HG03103 (cell line): ENCODE measurements around the gene ZNF418.

Source experiments
- ATAC-seq: cut with Tn5 transposase; IDR thresholded peaks from one replicate; pipeline ENCODE4 v1.9.1; 2021; ENCODE audit warnings: low read depth; ENCODE audit not compliant: unreplicated experiment

ZNF418 gene

DNA sequence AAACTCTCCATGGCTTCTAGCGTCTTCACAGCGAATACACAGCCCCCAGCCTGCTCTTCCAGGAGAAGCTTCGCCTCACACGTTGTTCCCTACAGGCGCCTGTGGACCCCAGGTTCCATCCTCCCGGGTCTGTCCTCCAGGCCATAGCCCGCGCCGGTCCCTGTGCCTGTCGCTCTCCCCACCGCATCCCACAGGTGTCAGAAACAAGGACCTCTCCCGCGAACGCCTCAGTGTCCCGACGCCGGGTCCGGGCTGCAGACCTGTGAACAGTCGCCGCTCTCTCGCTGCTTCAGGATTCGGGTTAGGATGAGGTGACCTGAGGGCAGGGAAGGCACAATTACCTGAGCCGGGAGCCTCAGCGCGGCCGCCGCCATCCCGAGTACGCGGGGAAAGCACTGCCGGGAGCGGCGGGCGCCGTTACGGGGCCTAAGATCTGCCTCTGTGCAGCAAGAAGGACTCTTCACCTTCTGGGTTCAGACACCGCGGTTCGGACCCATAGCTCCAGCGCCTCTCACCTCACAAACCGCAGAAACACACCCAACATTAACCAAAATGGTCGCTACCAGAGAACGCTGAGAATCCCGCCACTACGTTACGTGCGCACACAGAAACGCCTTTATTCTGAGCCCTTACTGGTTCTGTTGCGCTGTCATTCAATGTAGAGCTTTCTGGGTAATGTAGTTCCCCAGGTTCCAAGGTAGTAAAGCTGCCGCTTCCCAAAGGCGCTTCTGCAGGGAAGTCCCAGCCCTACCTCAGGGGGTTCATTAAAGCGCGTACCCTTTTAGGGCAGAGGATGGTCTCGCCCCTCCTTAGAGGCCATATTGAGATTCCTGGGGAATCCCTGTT is at the start of gene ZNF418:
Gene ZNF418, minus strand, starts transcription at position 583 of the 846 bp plus-strand sequence. CDS start 1,580 bp downstream, outside the sequence.
- ATAC-seq: no peak

DNA sequence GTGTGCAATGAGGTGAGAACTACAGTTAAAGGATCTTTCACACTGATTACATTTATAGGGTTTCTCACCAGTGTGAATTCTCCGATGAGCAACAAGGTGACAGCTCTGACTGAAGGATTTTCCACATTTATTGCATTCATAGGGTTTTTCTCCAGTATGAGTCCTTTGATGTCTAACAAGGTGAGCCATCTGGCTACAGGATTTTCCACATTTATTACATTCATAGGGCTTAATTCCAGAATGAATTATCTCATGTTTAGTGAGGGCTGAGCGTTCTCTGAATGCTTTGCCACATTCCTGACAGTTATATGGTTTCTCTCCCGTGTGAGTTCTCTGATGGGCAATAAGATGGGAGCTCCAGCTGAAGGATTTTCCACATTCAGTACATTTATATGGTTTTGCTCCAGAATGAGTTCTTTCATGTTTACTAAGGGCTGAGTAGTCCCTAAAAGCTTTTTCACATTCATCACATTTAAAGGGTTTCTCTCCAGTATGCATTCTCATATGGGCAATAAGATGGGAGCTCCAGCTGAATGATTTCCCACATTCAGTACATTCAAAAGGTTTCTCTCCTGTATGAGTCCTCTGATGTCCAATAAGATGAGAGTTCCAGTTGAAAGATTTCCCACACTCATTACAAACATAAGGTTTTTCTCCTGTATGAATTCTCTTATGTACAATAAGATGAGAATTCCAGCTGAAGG is 43.5 kb upstream of the ZNF418 start:
- no peak for ATAC-seq

DNA sequence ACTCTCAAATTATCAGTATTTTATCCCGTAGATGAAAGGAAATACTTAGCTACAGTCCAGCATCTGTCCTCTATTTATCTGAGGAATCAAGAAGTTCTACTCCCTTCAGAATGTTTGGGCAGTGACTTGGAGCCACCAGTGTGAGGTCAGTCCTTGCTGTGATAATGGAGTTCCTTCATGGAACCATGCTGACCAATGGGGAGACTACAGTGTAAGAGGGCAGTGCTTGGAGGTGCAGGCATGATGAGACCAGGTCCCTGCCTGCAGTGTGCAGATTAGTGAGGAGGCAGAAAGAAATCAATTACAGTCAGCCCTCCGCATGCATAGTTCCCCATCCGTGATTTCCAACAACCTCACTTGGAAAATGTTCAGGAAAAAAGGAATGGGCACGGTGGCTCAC is 39.2 kb upstream of the ZNF418 start, which contains the start of gene C19orf18:
Gene C19orf18, minus strand, starts transcription at position 101 of the 400 bp plus-strand sequence. CDS start 102 bp downstream, outside the sequence.
- no peak for ATAC-seq

DNA sequence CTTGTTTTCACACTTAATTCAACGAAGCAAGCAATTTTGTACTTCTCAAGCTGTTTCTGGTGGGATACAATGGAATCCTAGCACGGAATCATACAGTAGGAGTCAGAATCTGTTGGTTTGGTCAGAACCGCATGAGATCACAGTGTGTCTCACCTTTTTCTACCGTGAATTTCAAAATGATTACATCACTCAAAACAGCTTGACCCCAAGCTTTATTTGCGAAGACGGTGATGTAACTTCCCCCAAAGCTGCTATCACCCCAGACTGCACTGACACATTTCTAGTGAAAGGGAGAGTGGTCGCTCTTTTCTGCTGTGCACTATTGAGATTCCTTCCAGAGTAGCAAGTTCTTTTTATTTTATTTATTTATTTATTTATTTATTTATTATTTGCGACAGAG is 29.6 kb upstream of the ZNF418 start:
- no peak for ATAC-seq

DNA sequence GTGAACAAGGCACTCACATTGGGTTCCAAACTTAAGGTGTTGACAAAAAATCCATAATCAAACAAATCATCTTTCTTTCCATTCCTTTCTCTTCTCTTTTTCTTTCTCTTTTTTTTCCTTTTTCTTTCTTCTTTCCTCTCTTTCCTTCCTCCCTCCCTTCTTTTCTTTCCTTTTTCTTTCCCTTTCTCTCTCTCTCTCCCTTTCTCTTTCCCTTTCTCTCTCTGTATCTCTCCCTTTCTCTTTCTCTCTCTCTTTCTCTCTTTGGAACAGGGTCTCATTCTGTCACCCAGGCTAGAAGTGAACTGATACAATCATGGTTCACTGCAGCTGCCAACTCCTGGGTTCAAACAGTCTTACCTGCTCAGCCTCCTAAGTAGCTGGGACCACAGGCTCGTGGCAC is 26.6 kb upstream of the ZNF418 start:
- ATAC-seq: no peak

DNA sequence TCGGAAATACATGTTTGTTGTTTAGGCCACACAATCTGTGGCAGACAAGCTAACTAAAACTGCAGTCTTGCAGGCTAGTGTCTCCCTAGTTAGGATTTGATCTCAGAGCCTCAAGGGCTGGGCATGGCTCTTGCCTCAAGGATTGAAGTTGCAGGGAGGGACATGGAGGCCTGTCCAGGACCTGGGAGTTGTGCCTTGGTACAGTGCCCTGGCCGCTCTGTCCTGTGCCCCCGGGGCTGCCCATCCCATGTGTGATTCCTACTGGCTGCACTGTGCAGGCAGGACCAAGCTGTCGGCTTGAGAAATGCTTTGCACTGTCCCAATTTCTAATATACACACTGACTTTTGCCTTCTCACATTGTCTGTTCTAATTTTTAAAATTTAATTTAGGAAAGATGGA is 19.8 kb upstream of the ZNF418 start:
- ATAC-seq: no peak

DNA sequence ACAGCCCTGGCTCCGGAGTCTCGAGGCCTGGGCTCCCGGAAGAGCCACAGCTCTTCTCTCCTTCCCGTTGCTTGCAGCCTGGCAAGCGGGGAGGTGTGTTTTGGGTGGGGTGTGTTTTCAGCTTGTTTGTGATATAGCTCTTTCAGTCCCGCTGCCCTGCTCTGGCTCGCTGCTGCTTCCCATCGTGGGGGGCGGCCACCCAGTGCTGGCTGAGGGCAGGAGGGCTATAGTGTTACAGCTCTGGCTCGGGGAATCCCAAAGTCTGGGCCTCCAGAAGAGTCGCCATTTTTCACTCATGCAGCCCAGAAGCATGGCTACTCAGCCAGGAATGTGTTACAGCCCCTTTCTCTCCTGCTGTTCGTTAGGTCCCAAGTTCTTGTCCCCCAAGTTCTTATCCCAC is 14.5 kb upstream of the ZNF418 start:
- no peak for ATAC-seq

DNA sequence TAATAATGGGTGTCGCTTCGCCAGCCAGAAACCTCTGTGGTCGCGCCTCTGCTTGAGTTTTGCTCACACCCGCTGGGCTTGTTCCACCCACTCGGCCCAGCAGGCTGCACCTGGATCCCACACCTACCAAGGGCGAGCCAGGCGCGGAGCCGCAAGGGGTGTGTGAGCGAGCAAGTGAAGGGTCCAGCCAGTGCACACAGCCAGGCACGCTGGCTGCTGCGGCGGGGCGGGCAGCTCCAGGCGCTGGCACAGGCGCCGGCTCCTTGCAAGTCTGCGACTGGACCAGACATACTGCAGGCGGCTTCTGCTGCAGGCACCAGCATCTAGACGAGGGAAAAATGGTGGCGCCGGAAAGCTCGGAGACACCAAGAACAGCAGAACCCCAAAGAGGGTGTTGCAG is 14.1 kb upstream of the ZNF418 start:
- no peak for ATAC-seq

DNA sequence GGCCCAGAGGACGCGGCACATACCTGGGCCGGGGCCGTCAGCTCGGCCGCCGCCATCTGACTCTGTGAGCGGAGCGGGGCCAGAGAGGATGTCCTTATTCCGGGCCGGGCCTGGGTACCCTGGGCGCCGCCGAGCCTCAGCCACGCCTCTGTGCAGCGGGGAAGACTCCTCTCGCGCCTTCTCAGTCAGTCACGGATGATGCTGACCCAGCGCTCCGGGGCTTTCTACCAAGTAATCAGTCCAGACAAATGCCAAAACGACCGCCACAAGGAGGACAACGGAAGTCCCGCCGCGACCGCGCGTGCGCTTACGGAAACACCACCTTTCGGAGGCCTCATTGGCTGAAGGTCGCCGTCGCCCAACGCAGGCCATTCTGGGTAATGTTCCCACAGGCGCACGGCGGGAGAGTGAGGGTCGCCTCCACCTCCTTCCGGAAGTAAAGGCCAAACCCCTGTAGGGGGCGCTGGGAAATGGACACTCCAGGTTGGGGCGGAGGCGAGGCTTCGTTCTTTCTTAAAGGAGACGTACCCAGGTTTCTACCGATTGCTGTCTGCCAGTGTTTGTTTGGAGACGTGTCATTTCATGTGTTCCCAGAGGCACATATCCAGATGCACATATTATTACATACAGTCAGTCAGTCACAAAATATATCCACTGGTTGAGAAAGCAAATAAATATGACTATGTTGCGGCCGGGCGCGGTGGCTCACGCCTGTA is 12.4 kb upstream of the ZNF418 start, which contains the start of gene ZNF256:
Gene ZNF256, minus strand, starts transcription at position 288 of the 716 bp plus-strand sequence. Its CDS starts 232 bp downstream, at position 56.
- ATAC-seq: peak; percentile 95

DNA sequence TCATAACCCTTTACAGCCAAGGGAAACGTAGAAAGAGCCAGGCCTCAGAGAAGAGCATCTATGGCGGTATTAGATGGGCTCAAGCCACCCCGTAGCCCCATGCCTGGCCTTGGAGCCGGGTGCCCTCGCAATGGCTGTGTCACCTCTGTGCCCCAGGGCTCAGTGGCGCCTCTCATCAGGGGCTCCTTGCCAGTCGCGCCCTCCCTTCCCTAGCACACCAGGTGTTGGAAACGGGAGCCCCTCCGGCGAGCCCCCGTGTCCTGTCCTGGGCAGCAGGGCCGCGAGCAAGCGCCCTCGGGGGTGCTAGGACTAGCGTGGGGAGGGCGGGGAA is 11.9 kb upstream of the ZNF418 start:
- ATAC-seq: no peak

DNA sequence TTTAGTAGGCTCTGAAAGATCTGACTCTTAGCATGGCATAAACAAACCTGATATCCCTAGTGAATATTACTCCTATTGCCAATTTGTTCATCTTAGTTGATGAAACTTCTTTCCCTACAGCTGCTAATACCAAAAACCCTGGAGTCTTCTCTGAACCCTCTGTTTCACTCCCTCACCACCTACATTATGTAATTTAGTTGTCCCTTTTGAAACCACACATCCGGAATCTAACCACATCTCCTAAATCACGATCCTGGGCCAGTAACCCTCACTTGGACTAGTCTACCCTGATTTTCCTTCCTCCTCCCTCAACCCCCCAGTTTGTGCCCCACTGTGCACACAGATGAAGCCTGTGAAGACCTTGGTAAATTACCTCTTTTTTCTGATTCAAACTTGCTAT is 11.1 kb upstream of the ZNF418 start:
- ATAC-seq: no peak

DNA sequence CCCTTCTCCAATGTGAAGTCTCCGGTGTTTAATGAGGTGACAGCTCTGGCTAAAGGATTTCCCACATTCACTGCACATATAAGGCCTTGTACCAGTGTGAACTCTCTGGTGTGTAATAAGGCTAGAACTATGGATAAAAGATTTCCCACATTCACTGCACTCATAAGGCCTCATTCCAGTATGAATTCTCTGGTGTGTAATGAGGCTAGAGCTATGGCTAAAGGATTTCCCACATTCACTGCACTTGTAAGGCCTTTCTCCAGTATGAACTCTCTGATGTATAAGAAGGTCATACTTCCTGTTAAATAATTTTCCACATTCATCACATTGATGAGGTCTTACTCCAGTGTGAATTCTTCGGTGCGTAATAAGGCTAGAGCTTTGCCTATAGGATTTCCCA is 6.4 kb upstream of the ZNF418 start:
- ATAC-seq: no peak

DNA sequence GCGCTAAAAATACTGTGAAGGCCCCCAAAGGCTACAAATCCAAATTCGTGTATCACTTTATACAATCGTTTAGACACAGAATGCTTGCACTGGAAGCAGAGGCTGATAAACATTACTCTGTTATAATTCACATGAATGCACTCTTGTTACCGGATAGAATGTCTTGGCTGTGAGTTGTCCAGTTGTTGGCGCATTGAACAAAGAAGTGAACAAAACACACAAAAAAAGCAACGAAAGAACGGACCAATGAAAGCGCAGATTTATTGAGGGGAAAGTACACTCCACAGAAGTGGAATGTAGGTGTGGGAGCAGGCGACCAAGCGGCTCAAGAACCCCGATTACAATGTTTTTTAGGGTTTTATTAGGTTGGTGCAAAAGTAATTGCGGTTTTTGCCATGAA is 529 bp upstream of the ZNF418 start:
- ATAC-seq: no peak

DNA sequence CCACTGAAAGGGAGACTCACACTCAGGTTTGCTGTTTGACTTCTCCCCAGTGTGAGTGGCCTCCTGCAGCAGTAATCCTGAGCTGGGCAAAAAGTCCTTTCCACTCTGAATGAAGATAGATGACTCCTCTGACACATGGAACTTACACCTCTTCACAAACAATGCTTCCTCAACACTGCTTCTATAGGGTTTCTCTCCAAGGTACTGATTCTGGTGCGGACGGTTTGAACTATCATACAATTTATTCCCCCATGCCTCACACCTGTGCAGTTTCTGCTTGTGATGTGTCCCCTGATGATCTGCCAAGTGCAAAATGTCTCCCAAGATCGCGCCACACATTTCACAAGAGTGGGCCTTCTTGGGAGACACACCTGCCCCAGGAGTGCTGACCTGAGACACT is 7.6 kb downstream of the ZNF418 start:
- ATAC-seq: no peak

DNA sequence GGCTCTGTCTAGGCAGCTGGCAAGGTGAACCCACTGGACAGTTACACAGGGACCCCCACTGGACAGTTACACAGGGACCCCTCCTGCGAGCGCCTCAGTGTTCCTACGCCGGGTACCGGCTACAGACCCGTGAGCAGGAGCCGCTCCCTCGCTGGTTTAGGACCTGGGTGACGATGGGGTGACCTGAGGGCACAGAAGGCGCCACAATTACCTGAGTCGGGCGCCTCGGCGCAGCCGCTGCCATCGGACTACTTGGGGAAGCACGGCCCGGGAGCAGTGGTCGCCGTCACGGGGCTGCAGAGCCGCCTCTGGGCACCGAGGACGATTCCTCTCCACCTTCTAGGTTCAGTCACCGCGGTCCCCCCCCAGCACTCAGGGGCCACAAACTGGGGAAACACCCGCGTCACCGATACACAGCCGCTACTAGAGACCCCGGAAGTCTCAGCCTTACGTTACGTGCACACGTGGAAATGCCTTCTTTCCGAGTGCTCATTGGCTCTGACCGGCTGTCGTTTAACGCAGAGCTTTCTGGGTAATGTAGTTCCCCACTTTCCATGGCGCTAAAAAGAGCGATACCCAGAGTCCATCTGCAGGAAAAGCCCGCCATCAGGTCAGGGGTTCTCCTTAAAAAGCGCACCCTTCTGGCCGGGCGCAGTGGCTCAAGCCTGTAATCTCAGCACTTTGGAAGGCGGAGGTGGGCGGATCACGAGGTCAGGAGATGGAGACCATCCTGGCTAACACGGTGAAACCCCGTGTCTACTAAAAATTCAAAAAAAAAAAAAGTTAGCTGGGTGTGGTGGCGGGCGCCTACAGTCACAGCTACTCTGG is 18.8 kb downstream of the ZNF418 start, which contains the start of gene ZNF417:
Gene ZNF417, minus strand, starts transcription at position 425 of the 828 bp plus-strand sequence. Its CDS starts 181 bp downstream, at position 244.
- peak; percentile 97 for ATAC-seq

DNA sequence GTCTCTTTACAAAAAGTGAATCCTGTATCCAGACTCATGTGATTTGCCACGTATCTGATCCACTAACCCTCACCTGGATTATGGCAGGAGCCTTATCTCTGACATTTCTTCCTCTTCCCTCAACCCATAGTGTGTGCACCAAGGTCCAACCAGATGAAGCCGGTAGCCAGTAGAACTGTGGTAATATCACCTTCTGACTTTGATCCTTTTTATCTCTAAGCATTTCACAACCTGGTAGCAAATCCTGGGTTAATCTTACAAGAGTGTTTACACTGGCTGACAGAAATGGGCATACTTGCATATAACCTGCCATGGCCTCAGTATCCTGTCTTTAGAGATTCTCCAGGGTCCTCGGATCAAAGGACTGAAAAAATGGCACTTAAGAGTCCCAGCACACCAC is 20.7 kb downstream of the ZNF418 start:
- no peak for ATAC-seq

DNA sequence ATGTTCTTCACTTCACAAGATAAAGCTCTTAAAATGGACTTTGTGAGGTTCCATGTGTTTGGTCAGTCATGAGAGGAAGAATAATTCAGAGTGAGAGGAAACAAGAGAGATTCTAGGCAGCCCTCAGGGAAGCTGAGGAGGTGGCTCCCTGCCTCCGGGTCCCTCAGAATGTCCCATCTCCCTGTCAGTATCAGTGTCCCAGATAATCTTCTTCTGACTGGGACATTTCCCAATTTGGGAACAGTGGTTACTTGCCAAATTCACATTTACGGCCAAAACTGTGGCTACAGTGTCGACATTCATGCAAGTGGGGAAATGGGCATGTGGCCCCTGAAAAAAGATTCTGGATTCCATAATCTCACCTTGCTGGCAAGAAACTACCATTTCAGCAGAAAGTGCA is 27.8 kb downstream of the ZNF418 start:
- ATAC-seq: no peak

DNA sequence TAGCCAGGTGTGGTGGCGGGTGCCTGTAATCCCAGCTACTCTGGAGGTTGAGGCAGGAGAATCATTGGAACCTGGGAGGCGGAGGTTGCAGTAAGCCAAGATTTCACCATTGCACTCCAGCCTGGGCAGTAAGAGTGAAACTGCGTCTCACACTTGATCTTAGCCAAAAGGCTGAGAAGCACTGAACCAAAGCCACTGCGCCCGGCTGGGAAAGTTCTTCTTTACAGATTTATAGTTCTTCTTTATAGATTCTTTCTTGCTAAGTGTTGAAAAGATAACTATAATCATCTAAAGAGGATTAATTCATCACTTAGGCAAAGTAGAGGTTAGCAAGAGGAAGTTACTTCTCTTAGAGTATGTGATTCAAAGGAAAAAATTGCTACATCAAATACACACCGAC is 29.9 kb downstream of the ZNF418 start:
- no peak for ATAC-seq

DNA sequence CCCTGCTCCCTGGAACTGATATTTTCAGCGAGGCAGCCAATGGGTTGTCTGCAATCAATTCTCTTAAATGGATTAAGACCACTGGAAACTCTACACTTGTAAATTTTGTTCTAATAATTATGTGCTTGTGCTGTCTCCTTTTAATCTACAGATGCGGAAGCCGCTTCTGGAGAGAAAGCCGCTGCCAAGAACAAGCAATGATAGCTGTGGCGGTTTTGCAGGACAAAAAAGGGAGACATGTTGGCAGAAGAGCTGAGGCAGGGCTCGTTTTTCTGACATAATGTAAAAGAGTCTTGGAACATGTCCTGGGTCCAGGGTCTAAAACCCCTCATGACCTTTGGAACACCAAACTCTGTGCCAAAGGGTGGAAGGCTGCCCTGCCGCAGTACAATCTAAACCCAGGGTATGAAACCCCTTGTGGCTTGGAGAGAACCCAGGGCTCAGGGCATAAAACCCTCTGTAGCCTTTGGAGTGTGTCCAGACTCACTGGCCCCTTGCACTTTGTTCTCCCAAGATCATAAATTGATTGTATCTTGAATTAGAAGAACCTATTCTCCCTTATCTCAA is 31.5 kb downstream of the ZNF418 start:
- ATAC-seq: no peak

DNA sequence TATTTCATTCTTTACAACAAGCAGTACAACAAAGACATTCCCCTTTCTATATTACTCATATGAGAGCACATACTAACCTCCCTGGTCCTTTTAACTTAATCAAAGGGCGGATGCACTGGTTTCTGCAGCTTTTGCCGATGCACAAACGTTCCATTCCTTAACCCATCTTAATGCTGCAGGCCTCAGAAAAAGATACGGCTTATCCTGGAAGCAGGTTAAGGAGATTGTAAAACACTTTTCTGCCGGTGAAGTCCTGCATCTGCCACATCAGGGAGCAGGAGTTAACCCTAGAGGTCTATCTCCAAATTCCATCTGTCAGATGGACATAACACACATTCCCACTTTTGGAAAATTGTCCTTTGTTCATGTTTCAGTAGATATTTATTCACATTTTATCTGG is 34.9 kb downstream of the ZNF418 start:
- no peak for ATAC-seq
